HG02884 (cell line): ENCODE data around the gene CCKAR.
"Not testable (repeated sequence)": the region's sequence is repeated elsewhere in the genome, so short reads cannot be mapped to it uniquely, and the experiment has no call there.

Source experiments
- ATAC-seq: cut with Tn5 transposase; IDR thresholded peaks from one replicate; pipeline ENCODE4 v1.9.1; 2021; ENCODE audit warnings: mild to moderate bottlenecking, moderate library complexity; ENCODE audit not compliant: unreplicated experiment

The CCKAR gene

DNA sequence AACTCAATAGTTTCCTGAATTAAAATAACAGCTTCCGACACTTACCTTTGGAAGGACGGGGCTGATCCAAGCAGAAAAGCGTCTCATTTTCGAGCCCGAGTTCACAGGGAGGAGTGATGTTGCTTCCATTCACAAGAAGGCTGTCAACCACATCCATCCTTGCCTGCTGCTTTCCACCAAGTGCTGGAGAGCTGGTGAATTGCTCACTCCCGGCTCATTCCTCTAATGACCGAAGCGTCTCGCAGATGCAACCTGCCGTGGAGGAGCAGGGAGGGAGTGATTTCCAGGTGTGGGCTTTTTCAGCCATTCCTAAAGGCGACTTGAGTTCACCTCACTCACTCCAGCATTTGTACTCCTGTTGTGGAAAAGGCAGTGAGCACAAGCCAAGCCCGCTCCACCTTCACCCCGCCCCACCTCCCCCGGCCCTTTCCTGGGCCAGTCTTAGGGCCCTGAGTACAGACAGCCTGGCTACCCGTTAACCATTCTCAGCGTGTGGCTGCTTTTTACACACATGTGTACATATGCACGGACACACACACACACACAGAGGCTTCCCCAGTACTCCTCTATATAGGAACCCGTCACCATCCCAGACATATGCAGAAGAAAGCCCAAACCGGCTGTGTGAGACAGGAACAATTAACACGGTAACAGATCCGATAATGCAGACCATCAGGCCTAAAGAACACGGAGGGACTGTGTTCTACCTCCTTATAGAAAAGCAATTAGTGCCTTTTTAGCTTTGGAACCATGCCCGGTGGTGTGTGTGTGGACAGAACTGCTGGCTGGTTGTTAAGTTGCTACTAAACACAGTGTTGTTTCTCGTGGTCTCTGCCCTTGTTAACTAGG is at the start of gene CCKAR:
Gene CCKAR, minus strand, starts transcription at position 374 of the 849 bp plus-strand sequence. Its CDS starts 217 bp downstream, at position 157.
- no peak for ATAC-seq

- no peak for ATAC-seq
These were observed 43.4 kb upstream of the CCKAR start for GRCh38 chr4:26533685-26534084.

DNA sequence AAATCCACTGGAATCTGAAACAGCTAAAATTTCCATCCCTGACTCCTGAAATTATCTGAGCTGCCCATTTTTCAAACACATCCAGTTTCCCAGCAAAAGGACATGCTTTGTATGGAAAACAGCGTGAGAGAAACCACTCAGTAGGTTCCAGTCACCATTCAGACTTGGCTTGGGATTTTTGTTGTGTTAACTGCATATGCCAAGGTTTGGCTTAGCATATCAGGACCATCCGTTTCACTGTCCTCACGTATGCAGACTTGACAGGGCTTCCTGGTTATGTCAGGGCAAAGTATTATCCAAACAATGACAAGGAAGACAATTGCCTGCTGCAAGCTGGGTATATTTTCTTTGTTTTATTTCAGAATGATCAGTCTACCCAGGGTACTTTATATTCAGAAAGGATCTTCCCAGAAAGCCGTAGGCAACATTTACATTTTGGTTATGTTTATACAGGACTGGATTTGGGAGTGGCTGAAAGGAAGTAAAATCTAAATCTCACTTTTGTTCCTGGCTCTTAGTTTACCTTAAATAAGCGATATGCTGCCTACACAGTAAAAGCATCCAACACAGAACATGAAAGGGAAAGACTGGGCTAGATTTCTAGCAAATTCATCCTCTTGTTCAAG is 41.3 kb upstream of the CCKAR start:
- no peak for ATAC-seq

- ATAC-seq: no peak
These were observed 39.8 kb upstream of the CCKAR start for GRCh38 chr4:26530099-26530498.

DNA sequence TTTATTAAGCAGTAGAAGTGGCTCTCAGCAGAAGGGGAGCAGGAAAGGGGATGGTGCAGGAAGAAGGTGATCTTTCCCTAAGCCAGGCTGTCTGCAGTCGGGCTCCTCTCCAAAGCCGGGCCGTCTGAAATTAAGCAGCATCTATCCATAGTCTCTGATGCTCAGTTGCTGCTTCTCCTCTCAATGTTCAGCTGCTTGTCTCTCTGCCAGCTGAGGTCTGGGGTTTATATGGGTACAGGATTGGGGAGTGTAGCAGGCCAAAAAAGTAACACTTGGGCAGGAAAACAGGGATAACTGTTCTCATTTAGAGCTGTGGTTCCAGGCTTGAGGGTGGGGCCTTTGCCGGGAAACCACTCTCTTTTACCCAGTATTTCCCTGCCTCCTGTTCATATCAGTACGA is 39.2 kb upstream of the CCKAR start:
- no peak for ATAC-seq

- no peak for ATAC-seq
These were observed 35.5 kb upstream of the CCKAR start for GRCh38 chr4:26525771-26526150.

DNA sequence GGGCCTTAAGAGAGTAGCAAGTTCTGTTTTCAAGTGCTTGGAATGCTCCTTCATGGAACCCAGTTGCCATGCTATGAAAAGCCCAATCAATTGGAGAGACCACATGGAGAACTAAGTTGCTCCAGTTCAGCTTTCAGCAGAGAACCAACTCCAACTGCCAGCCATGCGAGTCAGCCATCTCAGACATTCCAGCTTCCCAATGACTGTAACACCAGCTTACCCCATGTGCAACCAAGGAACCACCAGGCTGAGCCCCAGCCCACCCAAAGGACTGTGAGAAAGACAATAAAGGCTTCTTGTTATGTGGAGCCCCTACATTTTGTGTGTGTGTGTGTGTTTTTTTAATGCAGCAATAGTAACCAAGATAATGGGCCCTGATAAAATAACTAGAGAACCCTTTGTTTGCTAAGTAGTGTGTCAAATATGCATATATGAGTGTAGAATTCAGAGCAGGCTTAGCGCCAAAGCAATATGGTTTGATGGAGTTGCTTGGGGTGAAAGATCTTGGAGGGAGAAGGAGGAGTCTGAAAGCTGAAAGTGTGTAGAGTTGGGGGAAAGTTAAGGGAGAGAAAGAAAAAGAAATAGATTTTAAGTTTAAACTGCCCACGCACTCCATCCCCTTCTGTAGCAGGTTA is 35.0 kb upstream of the CCKAR start:
- ATAC-seq: no peak

- ATAC-seq: no peak
These were observed 33.7 kb upstream of the CCKAR start for GRCh38 chr4:26524011-26524410.

DNA sequence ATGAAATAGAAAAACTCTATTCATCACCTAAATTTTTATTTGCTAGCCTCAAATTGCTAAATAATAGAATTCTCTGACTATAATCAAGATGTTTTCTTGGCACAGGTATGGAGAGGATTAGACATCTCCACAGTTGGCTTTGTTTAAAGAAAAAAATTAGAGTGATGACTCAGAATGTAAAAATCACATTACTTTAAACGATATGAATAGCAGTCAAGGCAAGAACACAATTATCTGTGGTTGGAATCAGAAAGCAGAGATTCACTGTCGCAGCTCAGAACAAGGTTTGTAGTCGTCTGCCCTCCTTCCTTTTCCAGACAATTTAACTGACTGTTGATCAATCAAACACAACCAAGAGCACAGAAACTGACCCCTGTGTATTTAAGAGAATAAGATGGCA is 32.2 kb upstream of the CCKAR start:
- no peak for ATAC-seq

DNA sequence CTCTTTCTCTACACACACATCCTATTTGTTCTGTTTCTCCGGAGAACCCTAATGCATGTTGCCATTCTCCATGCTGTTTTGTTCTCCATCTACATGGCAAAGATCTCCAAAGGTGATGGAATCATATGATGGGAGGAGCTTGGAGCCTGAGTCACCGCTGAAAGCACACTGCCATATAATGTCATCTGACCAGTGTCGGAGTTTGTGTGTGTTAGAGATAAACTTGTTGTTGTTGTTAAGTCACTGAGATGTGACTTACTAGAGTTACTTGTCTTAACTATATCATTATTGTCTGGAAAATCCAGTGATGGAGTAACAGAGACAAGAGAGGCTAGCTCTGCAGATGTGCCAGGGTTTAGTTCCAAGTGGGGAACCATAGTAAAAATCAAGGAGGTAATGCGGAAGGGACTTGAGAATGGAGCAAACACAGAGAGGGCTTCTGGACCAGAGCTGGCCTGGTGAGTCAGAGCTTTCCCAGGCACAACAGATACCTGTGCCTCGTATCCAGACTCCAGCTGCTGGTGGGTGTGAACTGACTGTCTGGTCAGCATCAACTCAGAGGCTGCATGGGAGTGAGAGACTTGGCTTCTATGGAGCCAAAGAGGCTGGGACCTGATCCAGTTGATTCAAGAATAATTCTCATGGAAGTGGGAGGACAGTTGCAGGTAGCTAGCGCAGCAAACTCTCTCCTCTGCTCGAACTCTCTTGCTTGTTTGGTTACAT is 30.6 kb upstream of the CCKAR start:
- no peak for ATAC-seq

GRCh38 chr4:26515936-26516335 is 25.7 kb upstream of the CCKAR start:
- ATAC-seq: no peak

DNA sequence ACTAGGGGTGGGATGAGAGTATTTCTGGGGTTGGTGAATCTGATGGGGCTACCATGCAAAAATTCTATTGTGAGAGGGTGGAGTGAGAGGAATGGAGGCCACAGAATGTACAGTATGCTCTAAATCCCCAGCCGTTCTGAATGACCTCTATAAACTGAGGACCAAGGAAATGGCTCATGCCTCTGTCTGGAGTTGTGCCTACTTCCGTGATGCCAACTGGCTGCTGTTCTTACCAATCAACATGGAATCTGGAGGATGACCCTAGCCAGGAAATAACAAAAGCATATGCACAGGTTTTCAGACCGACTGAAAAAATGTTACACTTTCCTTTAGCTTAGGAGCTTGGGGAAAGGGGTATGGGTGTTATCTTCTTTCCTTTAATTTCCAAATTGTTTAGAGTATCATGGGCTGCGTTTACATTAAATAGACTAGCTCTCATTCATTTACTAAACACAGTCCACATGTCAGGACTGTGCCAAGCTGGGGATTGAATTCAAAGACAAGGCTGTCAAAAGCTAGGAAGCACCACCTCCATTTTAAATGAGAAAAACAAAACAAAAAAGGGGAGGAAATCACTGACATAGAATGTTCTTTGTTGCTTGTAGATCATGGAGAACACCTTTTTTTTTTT is 20.2 kb upstream of the CCKAR start:
- no peak for ATAC-seq

DNA sequence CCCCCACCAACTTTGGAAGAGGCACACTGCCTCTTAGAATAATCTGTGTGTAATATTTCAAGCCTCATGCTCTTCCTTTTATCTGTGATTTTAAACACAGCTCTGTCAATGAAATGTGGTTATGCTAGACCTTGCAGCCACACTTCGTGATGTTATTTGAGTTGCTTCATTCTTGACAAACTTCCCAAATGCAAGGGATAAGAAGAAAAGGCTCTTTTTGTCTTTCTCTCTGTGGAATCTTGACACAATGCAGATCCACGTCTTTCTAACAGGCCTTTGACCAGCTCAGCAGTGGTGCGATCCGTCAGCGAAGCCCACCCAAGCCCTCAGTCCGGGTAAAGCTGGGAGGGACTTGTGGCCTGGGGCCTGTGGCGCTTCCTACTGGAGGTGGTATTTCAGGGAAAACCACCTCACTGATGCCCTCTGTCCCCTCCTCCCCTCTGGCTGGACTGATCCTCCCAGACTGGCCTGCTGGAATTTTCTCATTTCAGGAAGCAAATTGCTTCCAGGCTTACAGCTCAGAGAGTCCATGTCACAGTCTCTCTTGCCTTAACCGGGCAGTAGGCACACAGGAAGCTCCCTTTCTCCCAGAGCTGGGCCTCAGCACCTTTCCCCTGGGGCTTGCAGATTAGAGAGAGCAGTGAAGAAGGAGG is 19.5 kb upstream of the CCKAR start:
- ATAC-seq: no peak

DNA sequence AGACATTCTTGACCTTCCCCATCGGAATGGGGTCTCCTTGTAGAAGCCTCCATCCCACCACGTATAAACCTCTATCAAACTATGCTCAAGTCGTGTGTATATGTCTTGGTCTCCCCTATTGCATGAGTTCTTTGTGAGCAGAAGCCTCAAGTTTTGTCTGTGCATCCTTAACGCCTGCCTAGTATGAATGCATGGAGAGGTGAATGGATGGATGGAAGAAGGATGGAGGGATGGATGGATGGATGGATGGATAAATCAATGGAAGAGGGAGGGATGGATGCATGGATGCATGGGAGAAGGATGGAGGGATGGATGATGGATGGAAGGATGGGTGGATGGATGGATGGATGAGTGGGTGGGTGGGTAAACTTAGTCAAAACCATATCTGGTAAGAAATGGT is 17.0 kb upstream of the CCKAR start:
- no peak for ATAC-seq

- ATAC-seq: no peak
These were observed 13.6 kb upstream of the CCKAR start for GRCh38 chr4:26503844-26504243.

DNA sequence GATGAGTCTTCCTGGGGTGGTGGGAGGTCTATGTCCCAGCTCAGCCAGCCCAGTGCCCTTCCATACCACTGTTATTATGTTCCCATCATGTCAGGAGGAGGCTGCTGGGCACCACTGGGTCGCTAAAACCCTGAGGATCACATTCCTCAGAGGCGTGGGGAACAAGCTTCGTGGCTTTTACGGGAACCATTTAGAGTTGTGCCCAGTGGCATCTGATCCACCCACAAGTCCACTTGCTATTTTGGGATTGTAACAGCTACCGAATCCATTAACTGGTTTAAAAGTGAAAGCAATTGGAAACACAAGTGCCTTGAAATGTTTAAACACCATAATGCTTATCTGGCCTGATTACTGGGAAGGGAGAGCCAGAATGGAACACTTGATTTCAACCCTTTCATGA is 13.1 kb upstream of the CCKAR start:
- no peak for ATAC-seq

GRCh38 chr4:26500565-26500999 is 10.3 kb upstream of the CCKAR start:
- not testable (repeated sequence) for ATAC-seq

DNA sequence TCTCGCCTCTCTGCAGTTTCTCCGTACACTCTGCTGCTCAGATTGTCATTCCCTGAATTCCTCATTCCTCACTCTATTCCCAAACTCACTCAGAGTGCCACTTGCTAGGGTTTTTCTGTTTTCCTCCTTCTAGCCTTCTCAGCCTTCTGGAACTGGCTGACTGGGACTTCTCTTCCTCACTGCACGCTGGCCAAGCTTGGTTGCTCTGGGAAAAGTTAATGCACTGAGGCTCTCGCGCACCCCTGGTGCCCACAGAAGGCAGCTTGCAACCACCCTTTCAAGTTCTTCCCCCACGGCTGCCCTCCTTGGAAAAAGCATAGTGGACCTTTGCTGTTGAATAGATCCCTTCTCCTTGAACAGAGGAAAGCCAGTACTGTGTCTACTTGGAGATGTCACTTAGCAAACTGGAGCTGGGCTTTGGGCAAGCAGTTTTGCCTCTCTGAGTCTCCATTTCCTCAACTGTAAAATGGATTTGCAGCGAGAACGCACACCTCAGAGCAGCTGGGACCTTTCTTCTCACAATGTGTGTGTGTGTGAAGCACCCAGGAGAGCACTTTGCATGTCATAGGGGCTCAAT is 6.0 kb upstream of the CCKAR start:
- ATAC-seq: no peak

DNA sequence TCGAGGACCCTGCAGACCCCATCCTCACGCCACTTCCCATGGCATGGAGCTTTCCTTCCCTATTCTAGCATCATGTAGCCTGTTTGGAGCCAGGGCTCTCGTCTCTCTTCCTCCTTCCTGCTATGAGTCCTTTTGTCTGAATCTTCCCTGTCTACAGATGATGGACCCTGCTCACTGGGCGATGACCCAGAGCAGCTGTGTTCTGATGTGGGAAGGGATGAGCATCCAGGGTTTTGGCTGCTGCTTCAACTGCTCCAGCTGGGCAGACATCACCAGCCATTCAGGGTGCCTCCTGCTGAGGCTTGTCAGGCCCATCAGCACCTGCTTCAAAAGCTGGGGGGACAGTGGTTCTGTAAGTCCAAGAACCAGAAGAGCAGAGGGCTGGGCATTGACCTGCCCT is 3.2 kb upstream of the CCKAR start:
- no peak for ATAC-seq
